Astrocyte (in vitro differentiated cells and primary cell): ENCODE results near the gene TSPEAR.

Source experiments
- CTCF ChIP-seq: IDR thresholded peaks from 2 replicates; pipeline ENCODE4 v1.5.1; 2011; ENCODE audit warnings: low read depth, mild to moderate bottlenecking, inconsistent platforms, low read length, moderate library complexity; ENCODE audit not compliant: insufficient read depth
- EZH2 ChIP-seq: IDR thresholded peaks from 2 replicates; pipeline ENCODE4 v1.6.1; 2012; ENCODE audit warnings: mild to moderate bottlenecking, low read length, inconsistent platforms; ENCODE audit not compliant: insufficient read depth

GRCh38 chr21:44732956-44733355, 21.6 kb upstream of the TSPEAR start:
- TF ChIP-seq CTCF (no peak), EZH2 (no peak)
